ENCODE results near the gene DPP9.
A peak's percentile ranks its signal among the peaks of the same experiment; 100 is the strongest.

Gene DPP9
- total RNA-seq, result 101 to 138 (median 119) reads per million in 9 experiments

DNA sequence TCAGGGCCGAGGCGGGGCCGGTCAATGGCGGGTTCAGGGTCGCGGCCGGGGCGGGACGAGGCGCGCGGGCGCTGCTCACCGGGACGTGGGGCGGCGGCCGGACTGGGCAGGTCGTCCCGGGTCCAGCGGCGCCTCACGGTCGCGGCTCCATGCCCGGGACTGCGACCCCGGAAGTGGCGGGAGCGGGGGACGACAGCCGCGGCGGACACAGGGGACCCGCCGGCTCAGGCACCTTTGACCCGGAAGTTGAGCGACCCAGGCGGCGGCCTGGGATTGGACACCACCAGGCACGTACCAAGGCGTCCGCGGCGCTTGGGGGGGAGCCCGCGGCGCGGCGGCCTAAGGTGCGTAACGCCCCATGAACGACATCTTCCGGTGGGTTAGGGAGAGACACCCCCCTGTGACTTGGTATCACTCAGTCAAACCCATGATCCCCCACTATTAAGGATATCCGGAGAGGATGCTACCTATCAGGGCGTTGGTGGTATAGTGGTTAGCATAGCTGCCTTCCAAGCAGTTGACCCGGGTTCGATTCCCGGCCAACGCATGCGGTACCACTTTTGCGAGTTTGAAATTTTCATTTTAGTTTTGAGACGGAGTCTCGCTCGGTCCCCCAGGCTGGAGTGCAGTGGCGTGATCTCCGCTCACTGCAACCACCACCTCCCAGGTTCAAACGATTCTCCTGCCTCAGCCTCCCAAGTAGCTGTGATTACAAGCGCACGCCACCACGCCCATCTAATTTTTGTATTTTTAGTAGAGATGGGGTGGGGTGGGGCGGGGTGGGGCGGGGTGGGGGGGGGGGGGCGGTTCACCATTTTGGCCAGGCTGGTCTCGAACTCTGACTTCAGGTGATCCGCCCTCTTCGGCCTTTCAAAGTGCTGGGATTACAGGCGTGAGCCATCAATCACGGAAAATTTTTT is at the start of gene DPP9:
Gene DPP9 (minus strand): TSS at position 248 of the 920 bp plus-strand sequence. CDS start 3,936 bp downstream, outside the sequence.
- Mint-ChIP-seq H3K4me1 (ENCODE audit: low read depth in 2 of 2) (peaks cover 36 to 38% of the 10 kb centered on the region in 2 donors), H3K9me3 (peaks cover 0 to 3% of the 10 kb centered on the region in 2 donors)

GRCh38 chr19:4773047-4773640 is 49.5 kb upstream of the DPP9 start:
- DNase-seq, result no peak
- Mint-ChIP-seq H3K4me3 (no peak overlapping the region), H3K4me1 (ENCODE audit: low read depth in 2 of 2) (peaks cover 2 to 4% of the 10 kb centered on the region in 2 donors), H3K9me3 (peaks cover 0 to 2% of the 10 kb centered on the region in 2 donors), H3K27me3 (peaks cover 34 to 49% of the 10 kb centered on the region in 2 donors), H3K36me3 (ENCODE audit: insufficient read depth) (peaks cover 6% of the 10 kb centered on the region), H3K27ac (no peak overlapping the region)
- ATAC-seq (replicated peaks), result no peak

More for the DNA sequence above, at the start of gene DPP9:
- ATAC-seq (replicated peaks) (peak; percentile 93), DNase-seq (peak; percentile 98 to 99 (median 98))
- Mint-ChIP-seq H3K27me3 (peaks cover 0 to 12% of the 10 kb centered on the region in 2 donors), H3K4me3 (peak within 1 kb of the TSS; percentile 96), H3K27ac (peak within 1 kb of the TSS; percentile 98 to 100), H3K36me3 (ENCODE audit: insufficient read depth) (peaks cover 49% of the 10 kb centered on the region)

GRCh38 chr19:4772566-4772965 is 48.9 kb upstream of the DPP9 start:
- H3K4me3 Mint-ChIP-seq, result no peak overlapping the region
- peaks cover 2 to 4% of the 10 kb centered on the region in 2 donors for H3K4me1 Mint-ChIP-seq (ENCODE audit: low read depth in 2 of 2)
- H3K9me3 Mint-ChIP-seq, result peaks cover 0 to 2% of the 10 kb centered on the region in 2 donors
- ATAC-seq (replicated peaks) (no peak), DNase-seq (no peak)
- H3K27me3 Mint-ChIP-seq, result peaks cover 31 to 49% of the 10 kb centered on the region in 2 donors
- no peak overlapping the region for H3K27ac Mint-ChIP-seq
- peaks cover 6% of the 10 kb centered on the region for H3K36me3 Mint-ChIP-seq (ENCODE audit: insufficient read depth)

DNA sequence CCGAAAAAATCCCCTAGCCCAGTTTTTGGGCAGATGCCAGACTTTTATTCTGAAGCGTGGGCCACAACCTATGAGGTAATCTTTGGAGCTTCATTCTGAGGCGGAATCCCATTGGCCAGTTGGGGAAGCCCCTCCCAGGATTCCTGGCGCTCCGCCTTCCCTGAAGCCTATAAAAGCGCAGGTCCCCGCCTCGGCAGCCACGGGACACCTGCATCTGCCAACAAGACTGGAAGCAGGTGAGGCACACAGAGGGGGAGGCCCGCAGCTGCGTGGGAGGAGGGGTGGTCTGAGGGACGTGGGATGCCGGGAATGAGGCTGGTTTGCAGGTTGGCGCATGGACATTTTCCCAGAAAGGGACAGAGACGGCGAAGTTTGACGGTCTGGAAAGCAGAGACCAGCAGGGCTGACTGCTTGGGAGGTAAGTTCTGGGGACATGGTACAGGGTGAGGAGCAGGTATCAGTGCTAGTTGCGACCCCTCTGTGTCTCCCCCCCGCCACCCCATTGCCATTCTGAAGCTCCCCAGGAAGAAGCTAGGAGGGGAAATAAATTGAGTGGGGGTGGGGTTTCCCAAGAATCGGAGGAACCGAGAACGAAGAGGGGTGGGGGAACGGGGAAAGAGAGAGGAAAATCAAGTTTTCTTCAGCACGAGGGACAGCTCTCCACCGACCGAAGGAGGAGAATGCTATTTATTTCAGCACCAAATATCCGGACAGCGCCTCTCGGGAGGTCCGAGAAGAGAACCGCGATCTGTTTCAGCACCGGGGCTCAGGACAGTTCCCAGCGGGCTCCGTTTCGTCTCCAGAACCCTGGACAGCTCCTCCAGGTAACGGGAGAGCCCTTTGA is 45.5 kb upstream of the DPP9 start:
- Mint-ChIP-seq H3K9me3 (peaks cover 0 to 2% of the 10 kb centered on the region in 2 donors), H3K36me3 (ENCODE audit: insufficient read depth) (peaks cover 6% of the 10 kb centered on the region), H3K27me3 (peaks cover 24 to 45% of the 10 kb centered on the region in 2 donors), H3K4me3 (no peak overlapping the region), H3K4me1 (ENCODE audit: low read depth in 2 of 2) (peaks cover 2 to 4% of the 10 kb centered on the region in 2 donors), H3K27ac (no peak overlapping the region)
- DNase-seq (peak; percentile 81 to 84 (median 82)), ATAC-seq (replicated peaks) (peak; percentile 91)

GRCh38 chr19:4764393-4764660 is 40.7 kb upstream of the DPP9 start:
- H3K4me1 Mint-ChIP-seq (ENCODE audit: low read depth in 2 of 2), result peaks cover under 1 to 6% of the 10 kb centered on the region in 2 donors
- ATAC-seq (replicated peaks) (no peak), DNase-seq (no peak)
- H3K9me3 Mint-ChIP-seq, result no peaks in the 10 kb centered on the region
- H3K36me3 Mint-ChIP-seq (ENCODE audit: insufficient read depth), result peaks cover under 1% of the 10 kb centered on the region
- peaks cover 26 to 49% of the 10 kb centered on the region in 2 donors for H3K27me3 Mint-ChIP-seq
- no peak overlapping the region for H3K4me3 Mint-ChIP-seq
- H3K27ac Mint-ChIP-seq, result no peak overlapping the region

GRCh38 chr19:4763021-4763420 is 39.4 kb upstream of the DPP9 start:
- no peak for DNase-seq
- peaks cover 0 to 7% of the 10 kb centered on the region in 2 donors for H3K4me1 Mint-ChIP-seq (ENCODE audit: low read depth in 2 of 2)
- no peak overlapping the region for H3K27ac Mint-ChIP-seq
- no peak for ATAC-seq (replicated peaks)
- H3K27me3 Mint-ChIP-seq, result peaks cover 26 to 49% of the 10 kb centered on the region in 2 donors
- no peaks in the 10 kb centered on the region for H3K9me3 Mint-ChIP-seq
- H3K36me3 Mint-ChIP-seq (ENCODE audit: insufficient read depth), result no peaks in the 10 kb centered on the region
- no peak overlapping the region for H3K4me3 Mint-ChIP-seq

GRCh38 chr19:4760285-4760650 is 36.6 kb upstream of the DPP9 start:
- DNase-seq (no peak), ATAC-seq (replicated peaks) (no peak)
- peaks cover 0 to 7% of the 10 kb centered on the region in 2 donors for H3K4me1 Mint-ChIP-seq (ENCODE audit: low read depth in 2 of 2)
- peak overlapping the region; percentile 56 to 66 for H3K4me3 Mint-ChIP-seq
- H3K9me3 Mint-ChIP-seq, result no peaks in the 10 kb centered on the region
- no peaks in the 10 kb centered on the region for H3K36me3 Mint-ChIP-seq (ENCODE audit: insufficient read depth)
- peaks cover 18 to 39% of the 10 kb centered on the region in 2 donors for H3K27me3 Mint-ChIP-seq
- H3K27ac Mint-ChIP-seq, result peak overlapping the region in 1 of 2 donors; percentile 82

DNA sequence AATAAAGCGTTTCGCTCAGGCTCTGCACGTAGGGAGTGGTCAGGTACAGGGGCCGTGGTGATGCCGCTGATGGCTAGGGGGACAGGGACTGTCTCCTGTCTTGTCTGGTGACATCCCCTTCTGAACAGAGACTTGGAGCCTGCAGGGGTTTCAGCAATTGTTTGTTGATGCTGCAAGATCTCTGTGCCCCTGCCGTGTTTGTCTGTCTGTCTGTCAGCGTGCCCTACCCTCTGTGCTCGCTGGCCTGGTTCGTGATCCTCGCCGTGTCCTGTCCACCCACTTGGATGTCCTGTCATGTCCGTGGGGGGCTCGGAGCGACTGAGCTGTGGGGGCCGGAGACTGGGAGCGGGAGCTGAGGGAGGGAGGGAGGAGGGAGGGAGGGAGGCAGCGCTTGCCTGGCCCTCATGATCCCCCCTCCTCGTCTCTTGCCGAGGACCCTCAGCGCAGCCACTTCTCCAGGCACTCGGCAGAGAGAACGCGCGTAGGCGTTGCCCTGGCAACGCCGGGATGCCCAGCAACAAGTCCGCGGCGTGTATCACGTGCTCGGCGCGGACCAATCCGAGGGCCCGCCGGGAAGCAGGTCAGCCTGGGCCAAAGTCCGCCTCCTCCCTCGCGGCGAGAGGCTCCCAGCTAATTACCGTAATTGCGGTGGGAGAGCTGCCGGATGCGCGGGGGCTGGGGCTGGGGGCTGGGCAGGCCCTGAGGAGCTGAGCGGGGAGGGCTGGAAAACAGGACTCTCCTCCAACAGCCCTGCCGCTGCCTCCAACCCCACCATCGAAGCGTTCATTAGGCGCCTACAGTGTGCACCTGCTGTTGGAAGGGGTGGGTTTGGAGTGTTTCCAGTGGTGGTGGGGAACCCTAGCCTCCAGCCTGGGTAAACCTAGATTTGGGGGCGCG is 36.0 kb upstream of the DPP9 start:
- H3K4me1 Mint-ChIP-seq (ENCODE audit: low read depth in 2 of 2), result peaks cover 0 to 7% of the 10 kb centered on the region in 2 donors
- H3K9me3 Mint-ChIP-seq, result no peaks in the 10 kb centered on the region
- H3K36me3 Mint-ChIP-seq (ENCODE audit: insufficient read depth), result no peaks in the 10 kb centered on the region
- DNase-seq (peak; percentile 38 to 59 (median 58)), ATAC-seq (replicated peaks) (peak; percentile 93)
- peaks cover 18 to 34% of the 10 kb centered on the region in 2 donors for H3K27me3 Mint-ChIP-seq
- peak overlapping the region in 1 of 2 donors; percentile 82 for H3K27ac Mint-ChIP-seq
- H3K4me3 Mint-ChIP-seq, result peak overlapping the region; percentile 56 to 66

GRCh38 chr19:4758659-4759058 is 35.0 kb upstream of the DPP9 start:
- Mint-ChIP-seq H3K9me3 (no peaks in the 10 kb centered on the region), H3K36me3 (ENCODE audit: insufficient read depth) (no peaks in the 10 kb centered on the region), H3K27ac (peak overlapping the region in 1 of 2 donors; percentile 82), H3K27me3 (peaks cover 10 to 24% of the 10 kb centered on the region in 2 donors), H3K4me1 (ENCODE audit: low read depth in 2 of 2) (peaks cover 0 to 7% of the 10 kb centered on the region in 2 donors), H3K4me3 (peak overlapping the region; percentile 56 to 66)
- ATAC-seq (replicated peaks), result no peak
- DNase-seq, result no peak

- no peak overlapping the region for H3K4me3 Mint-ChIP-seq
- no peak overlapping the region for H3K27ac Mint-ChIP-seq
- DNase-seq (no peak), ATAC-seq (replicated peaks) (no peak)
- H3K4me1 Mint-ChIP-seq (ENCODE audit: low read depth in 2 of 2), result peaks cover 0 to 7% of the 10 kb centered on the region in 2 donors
- no peaks in the 10 kb centered on the region for H3K36me3 Mint-ChIP-seq (ENCODE audit: insufficient read depth)
- no peaks in the 10 kb centered on the region for H3K9me3 Mint-ChIP-seq
- H3K27me3 Mint-ChIP-seq, result peaks cover 8 to 18% of the 10 kb centered on the region in 2 donors
Observed at GRCh38 chr19:4758082-4758481, 34.4 kb upstream of the DPP9 start.

DNA sequence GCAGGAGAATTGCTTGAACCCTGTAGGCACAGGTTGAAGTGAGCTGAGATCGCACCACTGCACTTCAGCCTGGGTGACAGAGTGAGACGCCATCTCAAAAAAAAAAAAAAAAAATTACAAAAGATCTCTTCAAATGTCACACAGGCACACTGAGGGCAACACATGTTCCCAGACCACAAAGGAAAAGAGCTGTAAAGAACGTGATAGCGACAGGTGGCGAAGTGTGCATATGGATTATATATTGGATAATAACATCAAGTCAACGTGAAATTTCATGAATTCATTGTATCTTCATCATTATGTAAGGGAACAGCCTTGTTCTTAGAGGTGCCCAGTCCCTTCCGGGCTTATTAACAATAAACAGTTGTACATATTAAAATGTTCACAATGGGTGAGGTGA is 31.8 kb upstream of the DPP9 start:
- H3K9me3 Mint-ChIP-seq, result no peaks in the 10 kb centered on the region
- no peak for DNase-seq
- no peak for ATAC-seq (replicated peaks)
- H3K27me3 Mint-ChIP-seq, result peaks cover 0 to 16% of the 10 kb centered on the region in 2 donors
- H3K4me1 Mint-ChIP-seq (ENCODE audit: low read depth in 2 of 2), result peaks cover 0 to 5% of the 10 kb centered on the region in 2 donors
- no peak overlapping the region for H3K27ac Mint-ChIP-seq
- no peaks in the 10 kb centered on the region for H3K36me3 Mint-ChIP-seq (ENCODE audit: insufficient read depth)
- H3K4me3 Mint-ChIP-seq, result no peak overlapping the region

DNA sequence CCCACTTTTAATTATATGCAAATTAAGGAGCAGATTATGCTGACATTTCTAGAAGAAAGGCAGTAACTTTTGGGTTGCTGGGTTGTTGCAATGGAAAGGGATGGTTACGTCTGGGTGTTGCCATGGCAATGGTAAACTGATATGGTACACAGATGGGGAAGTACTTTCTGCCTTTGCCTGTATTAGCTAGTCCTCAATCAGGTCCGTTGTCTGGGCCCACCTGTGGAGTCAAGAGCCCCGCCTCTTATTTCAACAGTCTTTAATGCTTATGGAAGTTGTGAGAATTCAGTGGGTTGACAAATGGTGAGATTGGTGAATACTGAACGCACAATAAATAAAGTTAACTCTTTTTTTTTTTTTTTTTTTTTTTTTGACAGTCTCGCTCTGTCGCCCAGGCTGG is 30.6 kb upstream of the DPP9 start:
- Mint-ChIP-seq H3K27me3 (peaks cover 11 to 25% of the 10 kb centered on the region in 2 donors), H3K4me1 (ENCODE audit: low read depth in 2 of 2) (peaks cover 0 to under 1% of the 10 kb centered on the region in 2 donors), H3K36me3 (ENCODE audit: insufficient read depth) (no peaks in the 10 kb centered on the region), H3K9me3 (no peaks in the 10 kb centered on the region), H3K27ac (no peak overlapping the region), H3K4me3 (no peak overlapping the region)
- ATAC-seq (replicated peaks) (no peak), DNase-seq (no peak)
